ENCODE measurements around the gene SCYGR4.
"Not testable (repeated sequence)": the region's sequence is repeated elsewhere in the genome, so short reads cannot be mapped to it uniquely, and the experiment has no call there.

Gene SCYGR4

DNA sequence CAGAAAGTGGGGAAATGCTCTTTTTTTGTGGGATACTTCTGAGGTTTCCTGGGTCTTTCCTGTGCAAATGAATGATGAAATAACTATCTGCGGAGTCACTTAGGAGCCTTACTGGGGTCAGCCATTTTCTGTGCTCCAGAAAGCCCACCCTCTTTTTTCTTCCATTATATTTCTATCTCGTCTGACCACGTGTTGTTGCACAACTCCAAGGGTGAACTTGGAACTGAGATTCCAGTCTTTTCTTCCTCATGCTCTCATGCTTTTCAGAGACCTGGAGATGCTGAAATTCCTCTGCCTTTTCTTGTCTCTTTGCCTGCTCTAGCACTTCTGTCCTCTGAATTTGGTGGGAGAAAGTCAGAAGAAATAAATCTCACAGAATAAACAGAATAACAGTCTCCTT is 44.5 kb downstream of the SCYGR4 start:
- H3K4me3 ChIP-seq, result no peak overlapping the region
- H3K36me3 ChIP-seq (replicated peaks), result no peaks in the 10 kb centered on the region
- in situ Hi-C loops (cut with MboI; ENCODE audit: low sequenced_read_pairs), result loop anchor here (10.0 kb wide), 1 partner anchor 103 kb away; no protein-coding TSS in a partner anchor
- no peak for DNase-seq (ENCODE audit: low spot score in 2 of 2)
- H3K27me3 ChIP-seq (ENCODE audit: low read depth), result no peaks in the 10 kb centered on the region
- H3K4me1 ChIP-seq, result peaks cover 11% of the 10 kb centered on the region
- no peaks in the 10 kb centered on the region for H3K9me3 ChIP-seq

DNA sequence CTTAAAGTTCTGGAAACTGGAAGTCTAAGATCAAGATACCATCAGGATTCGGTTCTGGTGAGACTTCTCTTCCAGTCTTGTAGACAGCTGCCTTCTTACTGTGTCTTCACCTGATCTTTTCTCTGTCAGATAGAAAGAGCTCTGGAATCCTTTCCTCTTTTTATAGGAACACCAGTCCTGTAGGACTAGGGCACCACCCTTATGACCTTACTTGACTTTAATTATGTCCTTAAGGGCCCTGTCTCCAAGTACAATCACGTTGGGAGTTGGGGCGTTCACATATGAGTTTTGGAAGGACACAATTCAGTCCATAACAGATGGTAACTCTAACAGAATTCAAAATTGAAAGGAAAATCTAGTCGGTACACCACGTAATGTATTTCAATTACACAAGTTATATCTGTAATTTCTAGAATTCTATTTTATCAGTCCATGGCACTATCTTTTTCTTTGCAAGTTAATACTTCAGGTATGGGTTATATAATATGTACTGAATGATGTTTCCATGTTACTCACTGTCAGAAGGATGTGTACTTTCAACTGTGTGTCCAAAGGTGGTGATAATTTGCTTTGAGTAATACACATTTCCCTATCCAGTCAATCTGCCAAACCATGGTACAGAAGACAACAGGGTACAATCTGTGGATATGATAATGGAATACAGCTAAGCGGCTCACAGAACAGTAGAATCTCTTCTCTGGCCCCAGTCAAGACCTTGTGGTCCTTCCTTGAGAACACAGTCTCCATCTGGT is 48.1 kb downstream of the SCYGR4 start:
- H3K4me1 ChIP-seq, result peaks cover 3% of the 10 kb centered on the region; the same call in 1 of the 2 replicates
- H3K4me3 ChIP-seq, result no peak overlapping the region
- no peaks in the 10 kb centered on the region for H3K9me3 ChIP-seq
- DNase-seq (ENCODE audit: low spot score in 2 of 2), result no peak
- in situ Hi-C loops (cut with MboI; ENCODE audit: low sequenced_read_pairs), result loop anchor here (10.0 kb wide), 1 partner anchor 99 kb away; no protein-coding TSS in a partner anchor
- H3K27me3 ChIP-seq (ENCODE audit: low read depth), result no peaks in the 10 kb centered on the region
- no peaks in the 10 kb centered on the region for H3K36me3 ChIP-seq (replicated peaks)

DNA sequence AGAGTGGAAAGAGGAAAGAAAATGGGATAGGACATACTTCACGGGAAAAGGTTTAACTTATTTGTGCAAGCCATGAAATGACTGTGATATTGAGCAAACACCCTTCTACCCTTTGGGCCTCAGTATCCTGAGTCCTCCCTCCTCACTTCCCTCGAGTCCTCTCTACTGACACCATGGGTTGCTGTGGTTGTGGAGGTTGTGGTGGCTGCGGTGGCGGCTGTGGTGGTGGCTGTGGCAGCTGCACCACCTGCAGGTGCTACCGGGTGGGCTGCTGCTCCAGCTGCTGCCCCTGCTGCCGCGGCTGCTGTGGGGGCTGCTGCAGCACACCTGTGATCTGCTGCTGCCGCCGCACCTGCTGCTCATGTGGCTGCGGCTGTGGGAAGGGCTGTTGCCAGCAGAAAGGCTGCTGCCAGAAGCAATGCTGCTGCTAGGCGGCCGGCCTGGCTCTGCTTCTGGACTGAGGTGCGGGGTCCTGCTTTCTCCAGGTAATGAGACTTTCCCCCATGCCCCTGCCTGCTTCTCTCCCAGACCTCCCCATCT is 49.4 kb downstream of the SCYGR4 start, which contains the start of gene SCYGR5:
Gene SCYGR5, plus strand, starts transcription at position 174 of the 540 bp plus-strand sequence. Its CDS starts 0 bp downstream, at position 174.
- H3K36me3 ChIP-seq (replicated peaks); H3K9me3 ChIP-seq; H3K4me3 ChIP-seq; H3K27me3 ChIP-seq (ENCODE audit: low read depth); DNase-seq (ENCODE audit: low spot score in 2 of 2): not testable (repeated sequence)
- in situ Hi-C loops (cut with MboI; ENCODE audit: low sequenced_read_pairs), result loop anchor here (10.0 kb wide), 1 partner anchor 98 kb away; no protein-coding TSS in a partner anchor
- peaks cover 10% of the 10 kb centered on the region for H3K4me1 ChIP-seq
